HG03196 (cell line): Measurements from ENCODE around the gene UVRAG.

Experiments used
- ATAC-seq: cut with Tn5 transposase; IDR thresholded peaks from one replicate; pipeline ENCODE4 v1.9.1; 2021; ENCODE audit not compliant: unreplicated experiment

The UVRAG gene

DNA sequence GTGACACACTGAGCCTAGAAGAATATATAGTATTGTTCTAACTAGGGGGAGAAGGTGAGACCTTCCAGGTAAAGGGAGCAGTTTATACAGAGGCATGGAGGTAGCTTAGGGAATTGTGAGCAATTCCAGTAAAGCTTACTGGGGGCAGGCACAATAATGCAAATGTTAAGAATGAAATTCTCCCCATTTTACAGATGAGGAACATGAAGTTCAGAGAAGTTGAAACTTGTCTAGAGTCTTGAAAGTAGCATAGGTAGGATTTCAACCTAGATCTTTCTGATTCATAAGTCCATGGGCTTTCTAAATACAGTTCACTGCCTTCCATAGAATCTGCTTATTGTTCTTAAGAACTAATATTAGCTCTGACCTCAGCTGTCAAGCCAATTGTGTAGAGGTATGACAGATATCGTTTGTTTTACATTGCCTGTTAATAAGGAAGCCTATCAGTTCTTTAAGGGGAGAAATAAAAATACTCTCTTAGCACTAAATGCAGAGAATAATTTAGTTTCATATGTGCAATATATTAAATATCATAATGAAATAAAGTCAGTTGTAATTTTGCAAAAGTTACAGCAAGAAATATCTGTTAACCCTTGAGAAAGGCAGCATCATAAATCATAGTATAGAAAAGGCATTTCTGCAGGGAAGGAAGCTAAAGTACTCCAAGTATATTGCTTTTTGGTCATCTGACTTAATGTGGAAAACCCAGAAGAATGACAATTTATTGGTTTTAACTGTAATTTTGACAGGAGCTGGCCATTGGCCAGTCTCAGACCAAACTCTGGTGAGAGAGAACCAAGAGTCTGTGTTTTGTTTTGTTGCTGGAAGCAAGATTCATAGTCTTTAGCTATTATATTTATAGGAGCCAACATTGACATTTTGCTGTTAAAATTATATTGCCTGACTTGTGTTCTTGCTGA lies 181.8 kb downstream of the UVRAG start:
- ATAC-seq, result no peak

DNA sequence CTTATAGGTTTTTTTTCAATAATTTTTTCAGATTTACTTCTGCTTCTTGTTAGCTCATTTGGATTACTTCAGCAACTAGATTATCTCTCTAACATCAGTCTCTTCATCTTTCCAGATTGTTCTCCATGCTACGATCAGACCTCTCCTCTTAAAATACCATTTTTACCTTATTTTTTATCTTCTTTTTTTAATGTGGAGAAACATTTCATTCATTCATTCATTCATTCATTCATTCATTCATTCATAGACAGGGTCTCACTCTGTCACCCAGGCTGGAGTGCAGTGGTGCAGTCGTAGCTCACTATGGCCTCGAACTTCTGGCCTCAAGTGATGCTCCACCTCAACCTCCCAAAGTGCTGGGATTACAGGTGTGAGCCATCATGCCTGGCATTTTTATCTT lies 189.4 kb downstream of the UVRAG start:
- no peak for ATAC-seq

DNA sequence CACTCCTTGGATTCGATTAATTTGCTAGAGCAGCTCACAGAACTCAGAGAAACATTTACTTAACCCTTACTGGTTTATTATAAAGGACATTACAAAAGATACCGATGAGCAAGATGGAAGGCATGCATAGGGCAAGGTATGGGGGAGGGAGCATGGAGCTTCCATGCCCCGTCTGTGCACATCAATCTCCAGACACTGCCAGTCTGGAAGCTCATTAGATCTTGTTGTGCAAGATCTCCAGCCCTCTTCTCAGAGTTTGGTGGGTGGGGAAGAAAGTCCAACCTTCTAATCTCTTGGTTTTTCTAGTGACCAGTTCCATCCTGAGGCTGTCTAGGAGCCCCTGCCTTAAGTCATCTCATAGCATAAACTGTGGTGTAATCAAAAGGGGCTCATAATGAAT lies 190.7 kb downstream of the UVRAG start:
- no peak for ATAC-seq

DNA sequence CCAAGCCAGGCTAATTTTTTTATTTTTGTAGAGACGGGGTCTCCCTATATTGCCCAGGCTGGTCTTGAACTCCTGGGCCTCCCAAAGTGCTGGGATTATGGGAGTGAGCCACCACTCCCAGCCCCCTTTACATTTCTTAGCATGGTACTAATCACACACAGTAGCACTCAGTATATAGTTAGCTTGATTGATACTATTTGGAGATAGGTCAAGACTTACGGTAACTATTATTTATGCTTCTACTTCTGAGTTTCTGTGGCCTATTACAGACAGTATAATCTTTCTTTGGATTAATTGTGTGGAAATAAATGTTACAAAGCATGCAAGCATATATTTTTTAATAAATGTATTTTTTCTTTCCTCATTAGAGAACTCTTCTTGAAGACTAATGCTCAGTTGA lies 192.2 kb downstream of the UVRAG start:
- no peak for ATAC-seq

DNA sequence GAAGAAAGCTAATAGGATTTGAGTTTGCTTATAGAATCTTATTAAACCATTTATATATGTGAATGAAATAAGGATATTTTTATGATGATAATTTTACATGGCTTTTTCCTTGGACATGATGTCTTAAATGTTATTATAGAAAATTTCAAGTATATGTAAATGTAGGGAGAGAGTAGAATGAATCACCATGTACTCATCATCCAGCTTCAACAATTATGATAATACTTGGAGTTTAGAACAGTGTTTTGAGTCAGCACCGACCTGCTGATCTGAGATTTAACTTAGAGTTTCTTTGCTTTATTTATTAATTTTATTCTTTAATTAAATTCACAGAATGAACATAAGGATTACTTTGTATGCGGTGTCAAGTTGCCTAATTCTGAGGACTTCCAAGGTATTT lies 193.5 kb downstream of the UVRAG start:
- no peak for ATAC-seq

DNA sequence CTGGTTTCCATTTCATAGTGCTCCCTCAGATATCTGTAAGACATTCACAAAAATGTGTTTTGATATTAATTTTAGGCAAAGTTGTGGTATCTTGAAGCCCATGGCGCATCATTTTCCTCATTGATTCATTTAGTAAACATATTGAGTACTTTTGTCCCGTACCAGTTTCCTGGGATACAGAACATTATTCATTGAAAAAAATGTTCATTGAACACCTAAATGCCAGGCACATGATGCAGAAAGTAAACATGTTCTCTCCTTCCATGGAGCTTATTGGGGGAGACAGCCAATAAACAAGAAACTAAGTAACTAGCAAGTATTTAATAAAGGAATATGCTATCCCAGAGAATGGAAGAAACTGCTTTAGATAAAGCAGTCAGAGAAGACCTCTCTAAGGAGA lies 195.0 kb downstream of the UVRAG start:
- ATAC-seq, result no peak

DNA sequence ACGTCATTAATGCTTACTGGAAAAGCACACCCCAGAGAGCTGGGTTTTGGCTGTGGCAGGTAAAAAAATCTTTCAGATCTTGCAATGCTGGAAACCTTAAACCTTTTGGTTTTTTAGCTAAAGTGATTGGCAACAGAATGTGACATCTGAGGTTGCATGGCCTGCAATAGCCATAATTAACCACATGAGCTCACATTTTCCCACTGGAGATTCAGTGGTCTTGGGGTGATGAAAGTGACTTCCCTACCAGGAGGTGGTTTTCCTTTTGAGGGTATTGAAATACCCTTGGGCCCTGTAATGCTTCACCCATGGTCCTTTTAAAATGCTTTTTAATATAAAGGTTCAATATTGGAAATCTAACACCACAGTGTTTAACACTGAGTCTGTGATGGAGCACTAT lies 198.5 kb downstream of the UVRAG start:
- no peak for ATAC-seq

DNA sequence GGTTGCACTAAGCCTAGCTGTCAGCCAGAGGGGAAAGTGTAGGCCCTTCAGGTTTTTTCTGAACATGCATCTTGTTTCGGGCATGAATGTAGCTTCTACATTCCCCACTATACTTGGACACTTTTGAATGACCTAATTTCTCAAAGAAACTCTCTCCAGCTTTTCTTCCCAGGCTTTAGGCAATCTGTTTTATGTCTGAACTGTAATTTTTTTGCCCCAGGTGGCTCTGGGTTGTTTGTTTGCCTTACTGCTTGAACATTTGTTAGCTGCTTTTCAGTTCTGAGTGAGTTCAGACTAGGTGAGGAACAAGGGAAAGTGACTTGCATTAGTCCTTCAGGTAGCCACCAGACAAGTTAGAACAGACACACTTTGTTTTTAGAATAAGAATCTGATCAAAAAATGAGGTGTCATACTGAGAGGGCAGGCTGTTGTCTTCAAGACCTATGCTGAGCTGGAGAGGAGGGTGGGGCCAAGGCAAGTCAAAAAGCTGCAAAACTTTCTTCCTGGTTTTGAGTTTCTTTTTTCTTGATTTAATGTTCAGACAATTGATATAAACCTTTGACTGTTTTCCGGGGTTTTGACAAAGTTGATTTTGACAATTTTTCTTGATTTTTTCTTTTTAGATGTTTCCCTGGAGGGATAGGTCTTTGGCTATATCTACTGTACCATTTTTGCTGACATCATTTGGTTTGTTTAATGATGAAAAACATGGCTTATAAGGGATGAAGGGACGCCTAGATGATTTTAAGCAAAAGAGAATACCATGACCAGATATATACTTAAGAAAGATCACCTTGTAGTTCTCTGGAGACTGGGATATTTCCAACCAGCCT lies 208.4 kb downstream of the UVRAG start:
- ATAC-seq, result no peak

DNA sequence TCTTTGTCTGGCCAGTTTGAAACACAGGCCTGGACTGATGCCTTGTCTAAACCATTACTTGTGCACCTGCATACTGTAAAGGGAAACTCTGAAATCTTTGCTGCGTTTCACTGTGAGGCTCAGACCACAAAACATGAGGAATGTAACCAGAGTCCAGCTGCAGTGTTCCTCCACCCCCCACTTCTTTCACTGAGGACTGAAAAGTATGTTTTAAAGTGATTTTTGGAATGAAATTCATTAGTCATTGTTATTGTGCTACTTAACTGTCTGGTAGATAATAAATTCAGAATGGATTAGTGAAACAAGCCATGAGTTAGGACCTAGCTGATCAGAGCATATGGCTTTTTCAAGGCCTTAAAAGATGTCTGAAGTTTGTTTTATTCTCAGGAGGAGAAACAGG lies 210.1 kb downstream of the UVRAG start:
- no peak for ATAC-seq

DNA sequence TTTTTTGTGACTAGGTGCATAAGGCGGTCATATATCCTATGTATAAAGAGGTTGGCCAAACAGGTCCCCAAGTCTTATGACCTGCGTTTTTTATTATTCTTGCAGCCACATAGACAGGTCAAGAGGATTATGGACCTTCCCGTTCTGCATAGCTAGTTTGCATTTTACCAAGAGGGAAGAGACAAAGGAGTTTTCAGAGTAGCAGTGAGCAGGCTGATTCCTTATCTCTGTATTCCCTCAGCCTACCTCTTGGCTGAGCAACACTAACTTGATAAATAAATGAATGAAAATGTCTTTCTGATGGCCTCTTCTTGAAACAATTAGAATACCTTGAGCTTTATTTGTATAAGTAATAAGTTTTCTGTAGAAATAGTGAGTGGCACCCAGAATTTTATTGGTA lies 210.8 kb downstream of the UVRAG start:
- no peak for ATAC-seq

DNA sequence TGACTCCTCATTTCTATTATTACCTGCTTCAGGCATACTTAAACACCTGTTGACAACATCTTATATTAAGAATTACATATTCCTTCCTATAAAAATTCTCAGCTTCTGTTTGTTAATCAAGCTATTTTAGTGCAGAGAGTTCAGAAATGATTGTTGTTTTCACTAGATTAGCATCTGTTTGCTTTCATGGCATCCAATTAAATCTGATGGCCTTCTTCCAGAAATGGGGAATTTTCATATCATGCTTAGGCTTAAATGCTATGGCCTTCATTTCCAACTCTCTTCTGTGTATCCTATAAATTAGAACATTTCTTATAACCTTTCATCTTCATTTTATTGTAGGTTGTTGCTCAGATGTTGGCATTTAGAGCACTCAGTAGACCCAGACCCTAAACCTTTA lies 211.3 kb downstream of the UVRAG start:
- no peak for ATAC-seq

DNA sequence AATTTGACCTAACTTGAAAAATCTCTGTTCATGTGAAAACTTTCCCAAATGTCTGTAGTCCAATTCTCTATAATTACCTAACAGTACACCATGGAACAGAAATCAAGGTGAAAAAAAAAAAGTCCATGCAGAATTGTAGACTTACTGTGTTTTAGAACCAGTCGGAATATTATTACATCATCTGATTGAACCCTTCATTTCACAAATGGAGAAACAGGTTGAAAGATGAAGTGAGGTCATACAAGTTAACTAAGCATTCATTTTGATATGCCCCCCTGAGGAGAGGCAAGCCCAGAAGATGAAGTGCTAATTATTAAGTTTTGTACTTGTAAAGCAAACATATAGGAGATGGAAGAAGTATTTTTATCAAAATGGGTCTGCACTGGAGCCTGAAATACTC lies 211.9 kb downstream of the UVRAG start:
- no peak for ATAC-seq

DNA sequence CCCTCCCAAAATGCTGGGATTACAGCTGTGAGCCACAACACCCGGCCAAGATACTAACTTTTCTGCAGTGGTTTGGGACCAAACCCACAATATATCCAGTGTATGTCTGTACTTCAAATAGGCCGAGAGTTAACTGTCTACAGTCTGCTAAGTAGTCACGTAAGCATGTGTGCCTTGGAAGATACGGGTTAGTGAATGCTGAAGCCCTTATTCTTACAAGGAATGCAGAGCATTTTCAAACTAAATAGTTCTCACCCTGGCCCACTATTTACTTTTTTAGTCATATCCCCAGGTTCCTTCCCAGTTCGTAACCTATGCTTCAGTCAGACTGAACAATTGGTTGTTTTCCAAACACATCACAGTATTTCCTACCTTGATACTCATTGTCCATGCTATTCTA lies 215.3 kb downstream of the UVRAG start:
- ATAC-seq, result no peak

DNA sequence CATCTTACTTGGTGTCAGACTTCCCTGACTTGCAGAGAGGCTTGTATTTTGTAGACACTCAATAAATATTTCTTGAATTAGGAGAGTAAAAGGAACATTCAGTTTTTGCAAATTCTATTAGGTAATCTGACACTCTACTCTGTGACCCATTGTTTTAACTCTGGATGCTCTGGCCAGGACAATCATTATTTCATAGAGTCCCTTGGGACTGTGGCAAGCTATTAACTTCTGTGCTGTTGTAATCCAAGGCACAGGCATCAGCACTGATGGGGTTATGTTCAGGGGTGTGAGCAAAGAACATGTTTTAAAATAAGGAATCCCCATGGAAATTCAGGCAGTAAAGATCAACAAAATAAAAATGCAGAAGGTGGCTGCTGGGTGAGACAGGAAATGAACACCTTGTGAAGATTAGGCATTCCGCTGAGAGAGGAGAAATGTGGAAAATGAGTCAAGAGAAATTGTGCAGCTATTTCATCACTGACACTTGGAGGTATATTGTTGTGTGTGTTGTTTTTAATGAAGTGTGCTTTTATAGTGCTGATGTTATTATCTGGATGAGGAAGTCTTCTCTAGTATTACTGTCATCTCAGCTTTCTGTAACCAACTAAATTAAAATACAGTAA lies 216.1 kb downstream of the UVRAG start:
- ATAC-seq, result no peak

DNA sequence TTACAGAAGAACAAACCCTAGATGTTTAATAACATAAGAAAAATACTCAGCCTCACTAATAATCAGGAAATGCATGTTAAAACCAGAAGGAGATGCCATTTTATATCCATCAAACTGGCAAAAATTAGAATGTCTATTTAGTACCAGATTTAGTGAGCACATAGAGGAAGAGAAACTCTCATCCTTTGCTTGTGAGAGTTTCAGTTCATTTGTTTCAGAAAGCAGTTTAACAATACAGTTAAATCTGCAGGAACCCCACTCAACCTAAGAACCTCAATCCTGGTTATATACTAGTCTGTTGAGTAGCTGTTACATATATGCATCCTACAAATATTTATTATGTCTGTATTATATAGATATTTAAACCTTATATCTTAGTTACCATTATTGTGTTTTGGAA lies 218.7 kb downstream of the UVRAG start:
- ATAC-seq, result no peak

DNA sequence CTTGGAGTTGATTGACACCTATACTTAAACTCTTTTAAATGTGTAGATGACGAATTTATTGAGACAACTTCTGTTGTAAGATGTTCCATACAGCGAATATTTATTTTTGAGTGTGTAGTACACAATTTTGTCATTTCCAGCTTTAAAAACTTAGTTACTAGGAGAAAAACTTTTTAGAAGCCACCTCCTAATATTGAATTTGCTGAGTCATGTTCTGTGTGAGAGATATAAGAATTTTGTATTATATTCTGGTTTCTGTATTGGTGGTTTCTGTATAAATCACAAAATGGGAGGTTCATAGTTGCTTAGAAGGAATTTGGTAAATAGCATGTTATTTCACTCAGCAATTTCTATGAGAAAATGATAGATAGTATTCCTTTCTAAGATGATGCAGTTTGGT lies 220.0 kb downstream of the UVRAG start:
- no peak for ATAC-seq

DNA sequence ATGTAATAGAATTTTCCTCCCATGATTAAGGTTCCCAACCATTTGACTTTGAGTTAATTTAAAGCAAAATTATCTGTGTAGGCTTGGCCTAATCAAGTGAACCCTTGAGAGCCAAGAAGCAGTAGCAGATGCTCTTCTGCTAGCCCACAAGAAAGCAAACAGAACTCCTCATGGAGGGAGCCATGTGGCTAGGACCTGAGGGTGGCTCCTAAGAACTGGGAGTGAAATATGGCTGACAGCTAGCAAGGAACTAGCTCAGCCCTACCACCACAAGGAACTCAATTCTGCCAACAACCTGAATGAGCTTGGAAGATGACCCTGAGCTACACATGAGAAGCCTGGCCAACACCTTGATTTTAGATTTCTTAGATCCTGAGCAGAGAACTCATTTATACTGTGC lies 223.6 kb downstream of the UVRAG start:
- ATAC-seq, result no peak

DNA sequence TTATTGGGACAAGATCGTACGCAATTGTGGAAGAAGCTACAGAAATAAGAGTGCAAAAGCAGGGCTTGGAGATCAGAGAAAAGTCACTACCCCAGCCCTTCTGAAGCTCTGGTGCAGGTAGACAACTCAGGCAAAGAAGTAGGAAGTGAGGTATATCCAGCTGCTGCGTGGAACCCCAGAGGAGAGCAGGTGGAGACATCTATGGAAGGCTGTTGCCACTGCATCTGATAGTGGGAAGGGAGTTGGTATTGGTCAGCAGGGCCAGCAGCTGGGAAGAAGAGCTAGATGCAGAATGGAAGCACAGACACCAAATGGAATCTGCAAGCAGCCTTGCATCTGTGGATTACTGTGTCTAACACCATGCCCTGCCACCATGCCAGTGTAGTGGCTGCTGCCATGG lies 226.2 kb downstream of the UVRAG start:
- no peak for ATAC-seq

DNA sequence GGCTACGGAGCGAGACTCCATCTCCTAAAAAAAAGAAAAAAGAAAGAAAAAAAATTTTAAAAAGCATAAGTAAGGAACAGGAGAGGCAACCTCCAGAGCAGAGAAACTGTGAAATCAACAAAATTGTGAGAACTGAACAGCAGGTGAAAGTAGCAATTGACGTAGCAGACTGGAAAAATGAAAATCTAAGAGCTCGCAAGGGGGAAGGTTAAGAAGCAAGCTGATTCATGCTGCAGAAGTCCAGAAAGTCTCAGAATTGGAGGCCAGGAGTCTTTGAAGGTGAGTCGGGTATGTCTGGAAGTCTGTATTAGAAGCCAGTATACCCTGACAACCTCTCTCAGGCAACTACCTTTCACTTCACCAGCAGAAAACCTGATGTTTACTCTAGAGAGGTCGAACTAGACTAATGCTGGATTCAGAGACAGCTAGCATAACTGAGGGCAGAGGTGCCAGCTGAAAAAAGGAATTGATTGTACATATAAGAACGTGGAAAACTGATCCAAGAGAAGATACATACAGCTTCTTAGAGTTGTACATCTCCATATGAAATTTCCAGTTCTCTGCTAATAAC lies 229.8 kb downstream of the UVRAG start:
- ATAC-seq, result no peak

DNA sequence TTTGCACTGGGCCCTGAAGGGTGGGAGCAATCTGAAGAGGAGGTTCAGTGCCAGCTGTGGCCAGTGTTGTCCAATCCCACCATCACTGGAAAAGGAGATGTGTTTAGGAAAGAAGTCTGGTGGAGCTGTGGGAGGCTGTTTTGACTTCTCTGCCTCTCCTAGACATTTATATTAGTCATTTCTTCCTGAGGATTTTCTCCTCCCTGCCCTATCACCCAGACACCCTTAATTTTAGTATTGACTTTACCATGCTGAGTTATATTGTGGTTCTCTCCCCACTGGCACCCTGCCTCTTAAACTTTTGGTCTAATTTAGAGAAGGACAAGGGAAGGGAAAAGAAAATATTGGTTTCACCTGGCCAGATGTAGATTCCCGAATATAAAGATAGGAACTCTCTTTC lies 232.2 kb downstream of the UVRAG start:
- ATAC-seq, result no peak

DNA sequence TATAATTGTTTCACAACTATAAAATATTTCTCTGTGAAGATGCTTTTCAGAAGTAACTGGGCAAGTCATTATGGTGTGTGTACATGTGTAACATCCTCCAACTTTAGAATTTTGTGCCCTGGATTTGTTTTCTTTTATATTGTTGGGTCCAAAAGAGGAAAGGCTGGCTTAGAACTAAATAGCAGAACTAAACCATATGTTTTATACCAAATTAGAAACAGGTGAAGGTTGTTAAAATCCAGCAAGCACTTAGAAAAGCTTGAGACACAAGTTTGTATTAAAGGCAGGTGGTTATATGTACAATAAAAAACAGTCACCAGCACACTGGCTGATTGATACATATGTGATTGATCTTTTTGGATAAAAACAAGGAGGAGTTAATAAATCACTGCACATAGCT lies 232.8 kb downstream of the UVRAG start:
- no peak for ATAC-seq
